ENCODE measurements around the gene C2orf49. TPM values are rescaled to one million over a fixed set of nuclear protein-coding genes. Genes with fewer than 3 reads are reported as not detected.

Gene C2orf49
- total and polyA plus RNA-seq, 8 donors, result 4.2 to 10.2 (median 6.7) TPM

GRCh38 chr2:105357122-105357521 is 19.8 kb downstream of the C2orf49 start:
- WGBS, 2 donors, result 99 to 100% methylated on average over 1 of the region's 1 CpG
- Histone ChIP-seq H3K27ac (no peak overlapping the region), H3K27me3 (no peaks in the 10 kb centered on the region), H3K4me1 (no peaks in the 10 kb centered on the region), H3K4me3 (no peak overlapping the region), H3K9me3 (no peaks in the 10 kb centered on the region), H3K36me3 (peaks cover 0 to 11% (median 0%) of the 10 kb centered on the region in 3 donors)
- FAIRE-seq (no peak), ATAC-seq (no peak), DNase-seq (no peak)
- no peak for TF ChIP-seq CTCF (IDR thresholded peaks at IDR 0.05)
- intact Hi-C loops (cut with DNase I), result no loop called here

GRCh38 chr2:105358593-105358992 is 21.3 kb downstream of the C2orf49 start:
- intact Hi-C loops (cut with DNase I), result no loop called here
- FAIRE-seq, result no peak
- Histone ChIP-seq H3K4me3 (no peak overlapping the region), H3K9me3 (no peaks in the 10 kb centered on the region), H3K27ac (no peak overlapping the region), H3K4me1 (no peaks in the 10 kb centered on the region), H3K36me3 (peaks cover 0 to 9% (median 0%) of the 10 kb centered on the region in 3 donors), H3K27me3 (no peaks in the 10 kb centered on the region)
- no peak for DNase-seq
- 53 to 62% methylated on average over 6 of the region's 6 CpGs for WGBS, 2 donors
- TF ChIP-seq CTCF (IDR thresholded peaks at IDR 0.05), result no peak
- ATAC-seq, result peak in 1 of 4 donors; percentile 62

GRCh38 chr2:105361102-105361889 is 24.0 kb downstream of the C2orf49 start:
- FAIRE-seq (no peak), ATAC-seq (no peak), DNase-seq (no peak)
- H3K4me1 ChIP-seq, result no peaks in the 10 kb centered on the region
- no peak overlapping the region for H3K4me3 ChIP-seq
- H3K9me3 ChIP-seq, result no peaks in the 10 kb centered on the region
- H3K27ac ChIP-seq, result no peak overlapping the region
- intact Hi-C loops (cut with DNase I), result no loop called here
- peaks cover 0 to 5% (median 0%) of the 10 kb centered on the region in 3 donors for H3K36me3 ChIP-seq
- no peak for TF ChIP-seq CTCF (IDR thresholded peaks at IDR 0.05)
- 80 to 85% methylated on average over 11 of the region's 11 CpGs for WGBS, 2 donors
- no peaks in the 10 kb centered on the region for H3K27me3 ChIP-seq

- H3K4me3 ChIP-seq, result no peak overlapping the region
- H3K36me3 ChIP-seq, result peaks cover 0 to 5% (median 0%) of the 10 kb centered on the region in 3 donors
- DNase-seq (no peak), FAIRE-seq (no peak), ATAC-seq (no peak)
- no peak overlapping the region for H3K27ac ChIP-seq
- no peaks in the 10 kb centered on the region for H3K27me3 ChIP-seq
- 68 to 77% methylated on average over 15 of the region's 15 CpGs for WGBS, 2 donors
- intact Hi-C loops (cut with DNase I), result no loop called here
- no peak for TF ChIP-seq CTCF (IDR thresholded peaks at IDR 0.05)
- H3K4me1 ChIP-seq, result no peaks in the 10 kb centered on the region
- no peaks in the 10 kb centered on the region for H3K9me3 ChIP-seq
Measured at GRCh38 chr2:105362862-105363591, 25.7 kb downstream of the C2orf49 start.

Data from pancreas (tissue), 10 donors.